ENCODE results near the gene SDK1. TPM values are rescaled to one million over a fixed set of nuclear protein-coding genes. Genes with fewer than 3 reads are reported as not detected.

Gene SDK1
- total RNA-seq, 1 donor from 2014 or later = 225 TPM

GRCh38 chr7:3683546-3684539 is 382.8 kb downstream of the SDK1 start:
- Mint-ChIP-seq H3K36me3 (ENCODE audit: unreplicated experiment) (peaks cover 11% of the 10 kb centered on the region), H3K4me3 (ENCODE audit: unreplicated experiment) (no peak overlapping the region), H3K27ac (ENCODE audit: unreplicated experiment) (no peak overlapping the region), H3K9me3 (ENCODE audit: unreplicated experiment) (peaks cover 16% of the 10 kb centered on the region), H3K27me3 (ENCODE audit: unreplicated experiment) (peaks cover 5% of the 10 kb centered on the region), H3K4me1 (ENCODE audit: low read depth, unreplicated experiment) (peaks cover 17% of the 10 kb centered on the region)
- DNase-seq = peak; percentile 30
- TF ChIP-seq CTCF (IDR thresholded peaks at IDR 0.05; ENCODE audit: partially characterized antibody, unreplicated experiment) = no peak

GRCh38 chr7:3688071-3688470 is 387.0 kb downstream of the SDK1 start:
- DNase-seq = no peak
- Mint-ChIP-seq H3K4me1 (ENCODE audit: low read depth, unreplicated experiment) (peaks cover 19% of the 10 kb centered on the region), H3K36me3 (ENCODE audit: unreplicated experiment) (peaks cover 11% of the 10 kb centered on the region), H3K27ac (ENCODE audit: unreplicated experiment) (no peak overlapping the region), H3K27me3 (ENCODE audit: unreplicated experiment) (peaks cover 5% of the 10 kb centered on the region), H3K9me3 (ENCODE audit: unreplicated experiment) (peaks cover 10% of the 10 kb centered on the region), H3K4me3 (ENCODE audit: unreplicated experiment) (no peak overlapping the region)
- TF ChIP-seq CTCF (IDR thresholded peaks at IDR 0.05; ENCODE audit: partially characterized antibody, unreplicated experiment) = no peak

GRCh38 chr7:3688842-3689241 is 387.8 kb downstream of the SDK1 start:
- Mint-ChIP-seq H3K27me3 (ENCODE audit: unreplicated experiment) (peaks cover 5% of the 10 kb centered on the region), H3K36me3 (ENCODE audit: unreplicated experiment) (peaks cover 11% of the 10 kb centered on the region), H3K4me3 (ENCODE audit: unreplicated experiment) (no peak overlapping the region), H3K27ac (ENCODE audit: unreplicated experiment) (no peak overlapping the region), H3K9me3 (ENCODE audit: unreplicated experiment) (peaks cover 10% of the 10 kb centered on the region), H3K4me1 (ENCODE audit: low read depth, unreplicated experiment) (peaks cover 16% of the 10 kb centered on the region)
- no peak for TF ChIP-seq CTCF (IDR thresholded peaks at IDR 0.05; ENCODE audit: partially characterized antibody, unreplicated experiment)
- no peak for DNase-seq

GRCh38 chr7:3691478-3692158 is 390.6 kb downstream of the SDK1 start:
- DNase-seq = no peak
- Mint-ChIP-seq H3K36me3 (ENCODE audit: unreplicated experiment) (peaks cover 5% of the 10 kb centered on the region), H3K4me3 (ENCODE audit: unreplicated experiment) (no peak overlapping the region), H3K27me3 (ENCODE audit: unreplicated experiment) (peaks cover 4% of the 10 kb centered on the region), H3K27ac (ENCODE audit: unreplicated experiment) (no peak overlapping the region), H3K4me1 (ENCODE audit: low read depth, unreplicated experiment) (peaks cover 13% of the 10 kb centered on the region), H3K9me3 (ENCODE audit: unreplicated experiment) (peaks cover 6% of the 10 kb centered on the region)
- no peak for TF ChIP-seq CTCF (IDR thresholded peaks at IDR 0.05; ENCODE audit: partially characterized antibody, unreplicated experiment)
